Ovary (tissue), 9 donors: Measurements from ENCODE around the gene TAGAP. TPM values are rescaled to one million over a fixed set of nuclear protein-coding genes. Genes with fewer than 3 reads are reported as not detected.

Source experiments
- DNase-seq, 5 donors: peaks; one replicate each; pipeline ENCODE4 v3.0.0-alpha.2; 2019 to 2020
- H3K27ac ChIP-seq, 2 donors: fragments of 200-600 bp; one replicate each; pipeline versions ENCODE4 v1.5.1 to v1.8.0; 2019 to 2022
- H3K27me3 ChIP-seq: fragments of 200-600 bp; one replicate; pipeline ENCODE4 v1.8.0; 2022
- H3K36me3 ChIP-seq: fragments of 200-600 bp; sonication (generic); one replicate; pipeline ENCODE4 v1.5.1; 2019
- H3K4me1 ChIP-seq: one replicate; pipeline ENCODE4 v1.8.1; 2013; ENCODE audit warnings: mild to moderate bottlenecking, moderate library complexity; ENCODE audit not compliant: insufficient read depth
- H3K4me3 ChIP-seq: fragments of 200-600 bp; sonication (generic); one replicate; pipeline ENCODE4 v1.5.1; 2017
- H3K9me3 ChIP-seq, 2 donors: fragments of 200-600 bp in 1 of 2; sonication (generic) in 1 of 2; one replicate each; pipeline versions ENCODE4 v1.5.1 to v1.8.1; 2013 to 2019; ENCODE audit warnings: mild to moderate bottlenecking in 1 of 2, moderate library complexity in 1 of 2
- EP300 ChIP-seq: sonication (generic); formaldehyde crosslinking; IDR thresholded peaks from one replicate; pipeline ENCODE4 v1.6.1; 2017; ENCODE audit warnings: antibody characterized with exemption
- POLR2A ChIP-seq: fragments of 450-650 bp; IDR thresholded peaks from one replicate; pipeline ENCODE4 v1.6.1; 2017; ENCODE audit warnings: antibody characterized with exemption, mild to moderate bottlenecking, moderate library complexity
- WGBS, 3 donors: extraction: QIAGEN DNeasy Blood & Tissue Kit in 1 of 3; methylation state at CpG; one replicate each; pipeline versions ENCODE4 v1.1.5 to v1.1.7; 2013 to 2017; 5-methylcytosine and 5-hydroxymethylcytosine counted together
- intact Hi-C, 4 donors: fragments of 100-400 bp; cut with DNase I; formaldehyde crosslinking; loops; one replicate each; pipeline versions ENCODE4 v1.11.0 to v1.15.1; 2022 to 2023
- polyA plus RNA-seq, 2 donors: library from polyadenylated mRNA; stranded (reverse); fragments of 200-250 nt in 1 of 2; fragments of 350-450 nt in 1 of 2; fragmentation: Illumina TruSeq in 1 of 2; extraction: RNeasy Lipid Tissue Mini Kit (QIAGEN cat#74804) in 1 of 2; gene quantifications; one replicate each; pipeline ENCODE4 v1.2.3, GENCODE V29; 2013 to 2014
- total RNA-seq, 7 donors: library from RNA; depleted of rRNA in 2 of 7; stranded (reverse); fragments of >200 nt in 2 of 7; fragmentation: NEBNext Ultra II Directional in 3 of 7; extraction: Animal tissue kit (Norgen Biotek cat#: 25700) in 3 of 7; gene quantifications; one replicate each; pipeline versions ENCODE4 v1.1.0 to v1.2.4, GENCODE V29; 2016 to 2023
- TF ChIP-seq, protein P1 (sequence below), 3 donors: fragments of 450-650 bp in 2 of 3; fragments of 200-600 bp in 1 of 3; IDR thresholded peaks; one replicate each; pipeline versions ENCODE4 v1.5.1 to v1.8.0; 2016 to 2022; ENCODE audit warnings: antibody characterized with exemption in 3 of 3, mild to moderate bottlenecking in 1 of 3
- donor health status: DM: no; HTN: no; CAD: no; lungs with moderate emphysema.
- donor health status: DM: no; HTN: no; CAD: no.
- donor health status: Bipolar disorder and iron deficiency.
- donor health status: DM: yes; HTN: yes; CAD: no.
- donor health status: DM: no; HTN: no; CAD: no.
- donor health status: DM: yes; HTN: yes; CAD: no.

TAGAP gene
- total and polyA plus RNA-seq, 9 donors, result 0.58 to 5.1 (median 1.4) TPM

DNA sequence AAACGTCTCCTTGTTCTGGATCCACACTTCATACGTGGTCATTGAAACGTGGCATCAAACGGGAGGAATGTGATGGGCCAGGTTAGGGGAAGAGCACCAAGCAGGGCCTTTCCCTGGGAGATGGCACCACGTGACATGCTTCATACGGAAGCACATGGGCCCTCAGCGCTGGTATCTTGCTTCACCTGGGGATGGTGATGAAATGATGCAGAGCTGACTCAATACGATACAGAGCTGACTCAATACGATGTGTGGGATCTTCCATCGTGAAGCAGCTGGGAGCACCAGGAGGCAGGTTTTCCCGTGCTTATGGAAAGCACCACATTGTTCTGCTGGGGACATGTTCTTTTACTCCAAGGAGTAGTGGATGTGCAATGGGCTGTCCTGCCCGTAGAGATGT is 22.5 kb upstream of the TAGAP start:
- intact Hi-C loops, result no loop called here
- TF ChIP-seq, protein P1, sequence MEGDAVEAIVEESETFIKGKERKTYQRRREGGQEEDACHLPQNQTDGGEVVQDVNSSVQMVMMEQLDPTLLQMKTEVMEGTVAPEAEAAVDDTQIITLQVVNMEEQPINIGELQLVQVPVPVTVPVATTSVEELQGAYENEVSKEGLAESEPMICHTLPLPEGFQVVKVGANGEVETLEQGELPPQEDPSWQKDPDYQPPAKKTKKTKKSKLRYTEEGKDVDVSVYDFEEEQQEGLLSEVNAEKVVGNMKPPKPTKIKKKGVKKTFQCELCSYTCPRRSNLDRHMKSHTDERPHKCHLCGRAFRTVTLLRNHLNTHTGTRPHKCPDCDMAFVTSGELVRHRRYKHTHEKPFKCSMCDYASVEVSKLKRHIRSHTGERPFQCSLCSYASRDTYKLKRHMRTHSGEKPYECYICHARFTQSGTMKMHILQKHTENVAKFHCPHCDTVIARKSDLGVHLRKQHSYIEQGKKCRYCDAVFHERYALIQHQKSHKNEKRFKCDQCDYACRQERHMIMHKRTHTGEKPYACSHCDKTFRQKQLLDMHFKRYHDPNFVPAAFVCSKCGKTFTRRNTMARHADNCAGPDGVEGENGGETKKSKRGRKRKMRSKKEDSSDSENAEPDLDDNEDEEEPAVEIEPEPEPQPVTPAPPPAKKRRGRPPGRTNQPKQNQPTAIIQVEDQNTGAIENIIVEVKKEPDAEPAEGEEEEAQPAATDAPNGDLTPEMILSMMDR (IDR thresholded peaks at IDR 0.05), result no peak
- TF ChIP-seq POLR2A (no peak), EP300 (no peak)
- Histone ChIP-seq H3K27me3 (no peaks in the 10 kb centered on the region), H3K4me1 (no peaks in the 10 kb centered on the region), H3K27ac (no peak overlapping the region), H3K9me3 (no peaks in the 10 kb centered on the region), H3K4me3 (no peak overlapping the region), H3K36me3 (no peaks in the 10 kb centered on the region)
- no peak for DNase-seq
- 94 to 97% (median 94%) methylated on average over 12 of the region's 12 CpGs for WGBS, 3 donors

DNA sequence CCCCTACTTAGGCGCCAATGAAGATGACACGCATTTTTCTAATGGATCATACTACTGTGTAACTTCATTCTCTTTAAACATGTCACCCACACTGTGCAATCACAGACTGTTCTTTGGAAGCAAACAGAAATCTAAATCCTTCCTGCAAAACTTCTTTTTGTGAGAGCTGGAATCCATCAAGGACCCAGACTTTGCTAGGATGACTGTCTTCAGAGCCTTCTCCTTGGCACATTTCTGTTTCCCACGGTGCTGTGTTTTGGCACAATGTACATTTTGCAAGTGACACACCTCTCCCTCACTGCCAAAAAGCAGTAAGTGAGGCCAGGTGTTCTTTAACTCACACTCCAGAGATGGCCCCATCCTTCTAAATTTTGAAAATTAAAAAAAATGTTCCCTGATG is 21.7 kb upstream of the TAGAP start:
- no peak for TF ChIP-seq POLR2A
- TF ChIP-seq, protein P1 (IDR thresholded peaks at IDR 0.05), result no peak
- TF ChIP-seq EP300, result no peak
- no peak for DNase-seq
- Histone ChIP-seq H3K36me3 (no peaks in the 10 kb centered on the region), H3K4me1 (no peaks in the 10 kb centered on the region), H3K27me3 (no peaks in the 10 kb centered on the region), H3K9me3 (no peaks in the 10 kb centered on the region), H3K27ac (no peak overlapping the region), H3K4me3 (no peak overlapping the region)
- intact Hi-C loops, result no loop called here
- WGBS, 3 donors, result 36 to 49% (median 49%) methylated on average over 3 of the region's 3 CpGs

DNA sequence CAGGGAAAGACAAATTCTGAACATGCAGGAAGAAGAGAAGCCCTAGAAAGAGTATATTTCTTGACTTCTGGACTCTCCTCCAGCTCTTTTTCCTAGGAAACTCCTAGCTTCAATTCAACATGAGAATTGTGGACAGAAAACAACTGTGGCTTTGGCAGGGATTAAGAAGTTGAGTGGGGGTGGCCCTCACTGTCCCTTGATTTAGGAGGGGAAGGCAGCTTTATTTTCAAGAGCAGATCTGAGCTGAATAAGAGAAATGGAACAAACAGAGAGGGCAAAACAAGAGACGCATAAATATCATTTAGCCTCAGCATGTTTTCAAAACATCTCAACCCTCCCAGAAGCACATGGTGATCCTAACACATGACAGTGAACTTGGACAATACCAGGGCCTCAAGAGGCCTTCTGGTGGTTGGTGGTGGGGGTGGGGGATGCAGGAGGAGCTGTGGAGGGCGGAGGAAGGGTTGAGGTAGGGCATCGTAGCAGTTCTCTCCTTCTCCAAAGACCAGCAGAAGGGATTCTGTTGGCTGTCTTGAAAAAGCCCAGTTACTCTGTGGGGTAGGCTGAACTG is 21.1 kb upstream of the TAGAP start:
- TF ChIP-seq EP300 (no peak), POLR2A (no peak)
- TF ChIP-seq, protein P1 (IDR thresholded peaks at IDR 0.05), result no peak

DNA sequence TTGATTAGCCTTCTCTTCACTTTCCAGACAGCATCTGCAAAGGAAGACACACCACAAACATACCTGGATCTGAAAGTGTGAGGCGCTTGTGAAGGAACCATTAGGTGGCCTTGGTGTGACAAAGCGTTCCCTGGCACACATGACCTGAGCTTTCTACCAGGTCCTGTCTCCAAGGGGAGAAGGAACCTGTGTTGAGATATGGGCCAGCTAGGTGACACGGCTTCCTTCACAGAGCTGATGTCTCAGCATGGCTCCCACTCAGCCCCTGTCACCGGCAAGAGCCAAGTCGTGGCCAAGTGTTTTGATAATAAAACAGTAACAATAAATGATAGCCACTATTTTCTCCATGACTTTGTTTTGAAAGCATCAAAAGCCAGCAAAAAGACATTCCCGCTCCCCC is 20.3 kb upstream of the TAGAP start:
- H3K4me1 ChIP-seq, result no peaks in the 10 kb centered on the region
- no peaks in the 10 kb centered on the region for H3K36me3 ChIP-seq
- no peaks in the 10 kb centered on the region for H3K27me3 ChIP-seq
- H3K4me3 ChIP-seq, result no peak overlapping the region
- H3K9me3 ChIP-seq, result no peaks in the 10 kb centered on the region
- DNase-seq, result no peak
- 55 to 61% (median 58%) methylated on average over 6 of the region's 6 CpGs for whole genome bisulfite sequencing, 3 donors
- no peak overlapping the region for H3K27ac ChIP-seq
- TF ChIP-seq EP300, result no peak
- intact Hi-C loops, result no loop called here

More for the DNA sequence above, 21.1 kb upstream of the TAGAP start:
- DNase-seq, result no peak
- Histone ChIP-seq H3K27ac (no peak overlapping the region), H3K9me3 (no peaks in the 10 kb centered on the region), H3K4me3 (no peak overlapping the region), H3K36me3 (no peaks in the 10 kb centered on the region), H3K27me3 (no peaks in the 10 kb centered on the region), H3K4me1 (no peaks in the 10 kb centered on the region)
- WGBS, 3 donors, result 20 to 38% (median 31%) methylated on average over 3 of the region's 3 CpGs
- intact Hi-C loops, result no loop called here

DNA sequence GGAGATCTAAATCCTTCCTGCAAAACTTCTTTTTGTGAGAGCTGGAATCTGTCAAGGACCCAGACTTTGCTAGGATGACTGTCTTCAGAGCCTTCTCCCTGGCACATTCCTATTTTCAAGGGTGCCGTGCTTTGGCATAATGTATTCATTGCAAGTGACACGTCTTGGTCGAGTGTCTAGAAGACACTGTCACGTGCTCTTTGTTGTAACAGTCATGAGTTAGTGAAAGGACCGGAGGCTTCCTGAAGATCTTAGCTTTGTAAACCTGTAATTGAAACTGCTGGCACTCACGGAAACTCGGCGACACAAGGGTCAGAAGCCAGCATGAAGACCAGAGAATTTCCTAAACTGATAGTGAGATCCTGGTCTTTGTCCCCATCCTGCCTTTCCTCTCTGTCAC is 19.7 kb upstream of the TAGAP start:
- 75 to 81% (median 77%) methylated on average over 8 of the region's 8 CpGs for WGBS, 3 donors
- DNase-seq, result no peak
- Histone ChIP-seq H3K36me3 (no peaks in the 10 kb centered on the region), H3K4me3 (no peak overlapping the region), H3K4me1 (no peaks in the 10 kb centered on the region), H3K9me3 (no peaks in the 10 kb centered on the region), H3K27ac (no peak overlapping the region), H3K27me3 (no peaks in the 10 kb centered on the region)
- TF ChIP-seq POLR2A (no peak), EP300 (no peak)
- TF ChIP-seq, protein P1 (IDR thresholded peaks at IDR 0.05), result no peak
- intact Hi-C loops, result no loop called here
